ENCODE data around the gene TTLL11. TPM values are rescaled to one million over a fixed set of nuclear protein-coding genes. Genes with fewer than 3 reads are reported as not detected.

TTLL11 gene
- total and polyA plus RNA-seq, 2 of the 8 experiments (the other 6 are each of a cell fraction or from before 2014, with no cell fraction given), result 0.56 to 0.80 TPM

- ChIA-PET CTCF (ENCODE audit: partially characterized antibody) (interaction anchor here (0.9 to 1.2 kb wide), 2 partner anchors 10 to 16 kb away, joined by 3 read pairs; no protein-coding TSS in a partner anchor), POLR2A (ENCODE audit: partially characterized antibody) (interaction anchor here (1.3 kb wide), 1 partner anchor 15 kb away, joined by 3 read pairs; no protein-coding TSS in a partner anchor)
- Histone ChIP-seq H3K14ac (ENCODE audit: insufficient read length) (no peak overlapping the region), H4K91ac (replicated peaks; ENCODE audit: insufficient read length, low read length) (no peak overlapping the region), H3K9ac (replicated peaks in 1 of 4; ENCODE audit: extremely low read depth in 1 of 4, low read depth in 3 of 4, low read length in 3 of 4) (no peak overlapping the region), H3K4me1 (replicated peaks in 1 of 4; ENCODE audit: control insufficient read depth in 3 of 4, insufficient read depth in 4 of 4, low read length in 3 of 4) (0 out of 7 replicates have a peak, but pooled peaks cover 0 to 2% (median 0%) of the 10 kb centered on the region in 4 experiments), H4K8ac (ENCODE audit: extremely low read depth, insufficient read depth, low read length) (no peak overlapping the region), H2AK5ac (ENCODE audit: low read depth, low read length) (no peak overlapping the region), H4K5ac (ENCODE audit: insufficient read length, low read depth, low read length) (no peak overlapping the region), H2AFZ (ENCODE audit: low read length) (no peak overlapping the region), H3K23me2 (ENCODE audit: low read depth, low read length) (no peaks in the 10 kb centered on the region), H2BK20ac (ENCODE audit: low read length) (no peak overlapping the region), H3K4me3 (ENCODE audit: extremely low read depth in 1 of 4, insufficient read depth in 2 of 4, low read depth in 3 of 4, low read length in 4 of 4) (no peak overlapping the region), H3K4ac (replicated peaks; ENCODE audit: insufficient read length, low read depth, low read length) (no peak overlapping the region), H3K9me3 (ENCODE audit: insufficient read depth in 2 of 2, low read depth in 1 of 2, low read length in 1 of 2) (no peaks in the 10 kb centered on the region), H4K20me1 (replicated peaks in 1 of 2; ENCODE audit: control insufficient read depth in 1 of 2, insufficient read depth in 2 of 2, low read length in 2 of 2) (peaks cover 0 to 1% of the 10 kb centered on the region in 2 experiments), H3K56ac (replicated peaks; ENCODE audit: insufficient read length, low read depth, low read length) (no peak overlapping the region), H2BK15ac (ENCODE audit: low read length) (no peak overlapping the region), H3K23ac (ENCODE audit: insufficient read length) (no peak overlapping the region), H3K36me3 (ENCODE audit: control insufficient read depth in 2 of 4, insufficient read depth in 4 of 4, low read length in 3 of 4) (no peaks in the 10 kb centered on the region), H3K27ac (ENCODE audit: low read depth, low read length) (no peak overlapping the region), H2BK12ac (ENCODE audit: low read depth, low read length) (no peak overlapping the region), H3K4me2 (ENCODE audit: insufficient read depth in 1 of 2, low read depth in 2 of 2, low read length in 2 of 2) (no peak overlapping the region), H2BK5ac (ENCODE audit: low read depth, low read length) (no peak overlapping the region), H3K27me3 (replicated peaks in 1 of 4; ENCODE audit: control insufficient read depth in 3 of 4, extremely low read depth in 1 of 4, insufficient read depth in 3 of 4, low read length in 3 of 4) (no peaks in the 10 kb centered on the region; a peak in 1 of 7 replicates), H3K79me1 (ENCODE audit: low read depth, low read length) (no peaks in the 10 kb centered on the region), H3K79me2 (ENCODE audit: control insufficient read depth in 1 of 2, insufficient read depth in 2 of 2, low read length in 2 of 2) (no peaks in the 10 kb centered on the region), H3K18ac (ENCODE audit: extremely low read depth, low read length) (no peak overlapping the region), H2BK120ac (replicated peaks; ENCODE audit: low read depth, low read length) (no peak overlapping the region)
- TF ChIP-seq CBX8 (IDR thresholded peaks at IDR 0.05; ENCODE audit: borderline replicate concordance, low read depth, low read length) (no peak), GTF2F1 (IDR thresholded peaks at IDR 0.05; ENCODE audit: borderline replicate concordance, low read depth, low read length) (no peak)
- FAIRE-seq (no peak), DNase-seq (ENCODE audit: low read depth in 1 of 2, low spot score in 2 of 2) (no peak)
- WGBS, 2 experiments (ENCODE audit: extremely low coverage in 1 of 2, insufficient coverage in 1 of 2, insufficient read length in 1 of 2, insufficient replicate concordance in 2 of 2, low coverage in 1 of 2, low lambda C conversion rate in 2 of 2, missing lambda C conversion rate in 1 of 2), result 87% methylated on average over 10 of the region's 10 CpGs; no CpG with 5 or more reads in 1 of the 2 experiments
These were observed 35.9 kb downstream of the TTLL11 start for GRCh38 chr9:122057211-122057610.

All from H1 (cell line).